GM18502 (cell line): ENCODE data around the gene CDHR3.
"Not testable (repeated sequence)": the region's sequence is repeated elsewhere in the genome, so short reads cannot be mapped to it uniquely, and the experiment has no call there.

Experiments
- ATAC-seq: cut with Tn5 transposase; IDR thresholded peaks from one replicate; pipeline ENCODE4 v1.9.1; 2021; ENCODE audit warnings: mild to moderate bottlenecking; ENCODE audit not compliant: unreplicated experiment, poor library complexity

CDHR3 gene

GRCh38 chr7:105992905-105993304 lies 29.8 kb downstream of the CDHR3 start:
- no peak for ATAC-seq

GRCh38 chr7:105996860-105997737 lies 34.0 kb downstream of the CDHR3 start:
- ATAC-seq, result no peak

- no peak for ATAC-seq
These were observed 36.2 kb downstream of the CDHR3 start for GRCh38 chr7:105999256-105999655.

GRCh38 chr7:106001196-106001595 lies 38.1 kb downstream of the CDHR3 start:
- ATAC-seq, result no peak

GRCh38 chr7:106001886-106002285 lies 38.8 kb downstream of the CDHR3 start:
- no peak for ATAC-seq

- no peak for ATAC-seq
These were observed 40.5 kb downstream of the CDHR3 start for GRCh38 chr7:106003525-106004064.

- no peak for ATAC-seq
These were observed 43.8 kb downstream of the CDHR3 start for GRCh38 chr7:106006906-106007305.

GRCh38 chr7:106007796-106008195 lies 44.7 kb downstream of the CDHR3 start:
- not testable (repeated sequence) for ATAC-seq

GRCh38 chr7:106009503-106010226 lies 46.6 kb downstream of the CDHR3 start:
- ATAC-seq, result peak; percentile 87

- ATAC-seq, result no peak
These were observed 47.3 kb downstream of the CDHR3 start for GRCh38 chr7:106010331-106010730.

GRCh38 chr7:106010866-106011265 lies 47.8 kb downstream of the CDHR3 start:
- ATAC-seq, result no peak

- ATAC-seq, result no peak
These were observed 49.1 kb downstream of the CDHR3 start for GRCh38 chr7:106012184-106012583.

GRCh38 chr7:106012935-106013439 lies 49.9 kb downstream of the CDHR3 start:
- ATAC-seq, result no peak

- no peak for ATAC-seq
These were observed 52.5 kb downstream of the CDHR3 start for GRCh38 chr7:106015381-106016218.

GRCh38 chr7:106016331-106016730 lies 53.3 kb downstream of the CDHR3 start:
- no peak for ATAC-seq

GRCh38 chr7:106017657-106018056 lies 54.6 kb downstream of the CDHR3 start:
- no peak for ATAC-seq

- ATAC-seq, result no peak
These were observed 55.8 kb downstream of the CDHR3 start for GRCh38 chr7:106018566-106019469.

GRCh38 chr7:106019470-106019820 lies 56.4 kb downstream of the CDHR3 start:
- no peak for ATAC-seq
